Activated CD4-positive, alpha-beta memory T cell treated with anti-CD3 and anti-CD28 coated beads for 36 hours (primary cell): ENCODE measurements around the gene SOX11. TPM values are rescaled to one million over a fixed set of nuclear protein-coding genes. Genes with fewer than 3 reads are reported as not detected.

ENCODE experiments used
- CTCF ChIA-PET: fragments of 350-600 bp; sonication (Branson Sonifier 250); formaldehyde crosslinking; loops from one replicate; lab custom pipeline; 2021; ENCODE audit warnings: antibody characterized with exemption, inconsistent platforms; lab: Charles Lee
- POLR2A ChIA-PET: fragments of 350-600 bp; sonication (Branson Sonifier 250); formaldehyde crosslinking; loops from one replicate; lab custom pipeline; 2021; ENCODE audit warnings: antibody characterized with exemption; lab: Charles Lee
- DNase-seq: peaks from one replicate; pipeline ENCODE4 v3.0.0-alpha.2; 2020
- H3K27ac Mint-ChIP-seq: one replicate; pipeline ENCODE4 v1.8.0; 2021; ENCODE audit warnings: mixed read lengths
- H3K27me3 Mint-ChIP-seq: one replicate; pipeline ENCODE4 v1.8.0; 2021; ENCODE audit warnings: mixed read lengths
- H3K36me3 Mint-ChIP-seq: one replicate; pipeline ENCODE4 v1.8.0; 2021; ENCODE audit warnings: mixed read lengths
- H3K4me1 Mint-ChIP-seq: one replicate; pipeline ENCODE4 v1.8.0; 2021; ENCODE audit warnings: low read depth, mixed read lengths
- H3K4me3 Mint-ChIP-seq: one replicate; pipeline ENCODE4 v1.8.0; 2021; ENCODE audit warnings: mild to moderate bottlenecking, mixed read lengths
- H3K9me3 Mint-ChIP-seq: one replicate; pipeline ENCODE4 v1.8.0; 2021; ENCODE audit warnings: mixed read lengths
- intact Hi-C: fragments of 100-400 bp; cut with micrococcal nuclease; formaldehyde crosslinking; loops from one replicate; pipeline ENCODE4 v1.15.1; 2023
- total RNA-seq, 2 experiments: library from RNA; stranded (reverse); gene quantifications; one replicate each; pipeline ENCODE4 v1.2.3, GENCODE V29; 2021

The SOX11 gene
- total RNA-seq, 2 experiments from 2014 or later, result not detected

GRCh38 chr2:5674026-5674340, 18.2 kb upstream of the SOX11 start:
- Mint-ChIP-seq H3K4me3 (no peak overlapping the region), H3K9me3 (peaks cover 2% of the 10 kb centered on the region)

GRCh38 chr2:5677133-5677532, 15.1 kb upstream of the SOX11 start:
- ChIA-PET CTCF (no interaction called here), POLR2A (no interaction called here)
- H3K4me3 Mint-ChIP-seq, result no peak overlapping the region
- DNase-seq, result no peak
- peaks cover 9% of the 10 kb centered on the region for H3K9me3 Mint-ChIP-seq
- intact Hi-C loops, result no loop called here
- no peaks in the 10 kb centered on the region for H3K36me3 Mint-ChIP-seq
- H3K27ac Mint-ChIP-seq, result no peak overlapping the region
- peaks cover 18% of the 10 kb centered on the region for H3K27me3 Mint-ChIP-seq
- H3K4me1 Mint-ChIP-seq, result no peaks in the 10 kb centered on the region

More at GRCh38 chr2:5674026-5674340, 18.2 kb upstream of the SOX11 start:
- Mint-ChIP-seq H3K36me3 (no peaks in the 10 kb centered on the region), H3K27me3 (peaks cover 18% of the 10 kb centered on the region), H3K4me1 (no peaks in the 10 kb centered on the region), H3K27ac (no peak overlapping the region)
- intact Hi-C loops, result no loop called here
- no peak for DNase-seq
- ChIA-PET CTCF (no interaction called here), POLR2A (no interaction called here)

DNA sequence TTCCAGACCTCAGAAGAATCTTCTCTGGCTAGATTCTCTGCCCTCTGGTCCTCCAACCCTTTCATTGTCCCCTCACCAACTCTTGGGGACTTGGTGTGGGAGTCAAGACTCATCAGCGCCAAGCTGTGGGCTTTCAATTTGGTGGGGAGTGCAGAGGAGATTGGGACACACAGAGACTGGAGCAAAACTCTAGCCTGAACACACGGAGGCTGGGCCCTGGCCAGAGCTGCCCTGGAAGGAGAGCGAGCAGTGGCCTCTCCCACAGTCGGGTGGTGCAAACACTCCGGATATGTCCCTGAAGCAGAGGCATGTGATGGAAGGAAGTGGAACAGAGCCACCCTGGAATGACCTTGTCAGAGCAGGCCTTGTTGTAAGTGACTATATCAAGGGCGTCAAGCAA, 8.7 kb upstream of the SOX11 start:
- Mint-ChIP-seq H3K4me1 (no peaks in the 10 kb centered on the region), H3K27ac (no peak overlapping the region), H3K36me3 (no peaks in the 10 kb centered on the region), H3K4me3 (no peak overlapping the region), H3K27me3 (peaks cover 6% of the 10 kb centered on the region), H3K9me3 (peaks cover 9% of the 10 kb centered on the region)
- intact Hi-C loops, result no loop called here
- CTCF ChIA-PET, result no interaction called here
- POLR2A ChIA-PET, result no interaction called here
- no peak for DNase-seq

DNA sequence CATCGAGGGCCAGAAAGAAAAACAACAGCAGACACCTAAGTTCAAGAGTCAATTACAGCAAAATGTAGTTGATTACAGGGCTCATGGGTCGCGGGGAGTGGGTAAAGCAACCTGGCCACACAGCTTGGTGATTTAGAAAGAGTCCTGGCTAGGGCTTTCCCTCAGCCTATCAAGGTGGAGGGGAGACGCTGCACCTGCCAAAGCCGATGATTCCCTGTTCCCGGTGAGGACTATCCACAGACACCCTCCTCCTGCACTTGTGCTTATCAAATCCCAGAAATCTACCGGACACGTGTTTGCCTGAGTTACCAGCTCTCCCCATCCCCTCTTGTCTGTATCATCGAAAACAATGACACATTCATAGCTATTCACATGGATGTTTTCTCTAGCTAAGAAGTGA, 7.0 kb upstream of the SOX11 start:
- CTCF ChIA-PET, result no interaction called here
- Mint-ChIP-seq H3K9me3 (peaks cover 4% of the 10 kb centered on the region), H3K27me3 (peaks cover 12% of the 10 kb centered on the region), H3K4me3 (no peak overlapping the region), H3K4me1 (no peaks in the 10 kb centered on the region), H3K27ac (no peak overlapping the region), H3K36me3 (no peaks in the 10 kb centered on the region)
- DNase-seq, result no peak
- intact Hi-C loops, result no loop called here
- POLR2A ChIA-PET, result no interaction called here

GRCh38 chr2:5686068-5686467, 6.1 kb upstream of the SOX11 start:
- peaks cover 4% of the 10 kb centered on the region for H3K9me3 Mint-ChIP-seq
- no peak overlapping the region for H3K27ac Mint-ChIP-seq
- POLR2A ChIA-PET, result no interaction called here
- DNase-seq, result no peak
- peaks cover 19% of the 10 kb centered on the region for H3K27me3 Mint-ChIP-seq
- CTCF ChIA-PET, result no interaction called here
- no peaks in the 10 kb centered on the region for H3K36me3 Mint-ChIP-seq
- intact Hi-C loops, result no loop called here
- H3K4me1 Mint-ChIP-seq, result no peaks in the 10 kb centered on the region
- no peak overlapping the region for H3K4me3 Mint-ChIP-seq

DNA sequence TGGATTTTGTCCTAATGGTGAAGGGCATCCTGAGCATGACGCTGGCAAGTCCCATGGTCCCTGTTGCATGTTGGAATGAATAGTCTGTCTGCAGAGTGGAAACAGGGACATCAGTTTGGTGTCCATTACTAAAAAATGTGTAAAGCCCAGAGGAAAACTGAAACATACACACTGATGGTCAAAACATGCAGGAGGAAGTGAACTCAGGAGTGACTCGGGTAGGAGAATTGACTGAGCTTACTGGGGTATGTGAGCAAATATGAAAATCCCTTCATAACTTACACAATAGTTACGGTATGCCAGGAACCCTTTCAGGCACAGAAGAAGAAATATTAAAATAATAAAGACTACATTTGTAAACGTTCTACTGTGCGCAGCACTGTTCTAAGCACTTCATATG, 5.6 kb upstream of the SOX11 start:
- Mint-ChIP-seq H3K27me3 (peaks cover 21% of the 10 kb centered on the region), H3K36me3 (no peaks in the 10 kb centered on the region), H3K9me3 (no peaks in the 10 kb centered on the region), H3K27ac (no peak overlapping the region), H3K4me3 (no peak overlapping the region), H3K4me1 (no peaks in the 10 kb centered on the region)
- ChIA-PET POLR2A (no interaction called here), CTCF (no interaction called here)
- intact Hi-C loops, result no loop called here
- no peak for DNase-seq

- H3K27ac Mint-ChIP-seq, result no peak overlapping the region
- H3K4me3 Mint-ChIP-seq, result no peak overlapping the region
- intact Hi-C loops, result no loop called here
- CTCF ChIA-PET, result no interaction called here
- H3K9me3 Mint-ChIP-seq, result no peaks in the 10 kb centered on the region
- peaks cover 7% of the 10 kb centered on the region for H3K4me1 Mint-ChIP-seq
- peaks cover 36% of the 10 kb centered on the region for H3K27me3 Mint-ChIP-seq
- no peak for DNase-seq
- POLR2A ChIA-PET, result no interaction called here
- peaks cover 3% of the 10 kb centered on the region for H3K36me3 Mint-ChIP-seq
Observed at GRCh38 chr2:5689750-5690149, 2.4 kb upstream of the SOX11 start.

DNA sequence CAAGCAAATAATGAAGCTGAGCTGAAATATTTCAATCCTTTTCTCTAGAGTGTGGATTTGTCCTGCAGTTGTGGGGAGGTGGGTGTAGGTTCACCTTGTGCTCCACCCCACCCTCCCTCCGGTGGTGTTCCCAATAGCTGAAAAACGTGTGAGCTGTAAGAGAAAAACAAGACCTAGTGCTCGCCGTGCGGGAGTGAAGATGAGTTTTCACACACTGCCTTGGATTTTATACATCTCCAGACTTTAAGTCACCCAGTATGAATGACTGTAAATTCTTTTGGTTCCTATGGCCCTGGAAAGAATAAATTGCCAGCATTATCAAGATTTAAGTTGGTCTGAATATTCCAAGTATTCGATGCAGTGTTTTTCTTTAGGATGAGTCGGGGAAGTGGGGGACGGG, 1.9 kb upstream of the SOX11 start:
- Mint-ChIP-seq H3K27me3 (peaks cover 40% of the 10 kb centered on the region), H3K27ac (no peak overlapping the region), H3K4me3 (no peak overlapping the region), H3K36me3 (peaks cover 4% of the 10 kb centered on the region), H3K4me1 (peaks cover 7% of the 10 kb centered on the region), H3K9me3 (no peaks in the 10 kb centered on the region)
- POLR2A ChIA-PET, result no interaction called here
- no peak for DNase-seq
- intact Hi-C loops, result no loop called here
- CTCF ChIA-PET, result no interaction called here

DNA sequence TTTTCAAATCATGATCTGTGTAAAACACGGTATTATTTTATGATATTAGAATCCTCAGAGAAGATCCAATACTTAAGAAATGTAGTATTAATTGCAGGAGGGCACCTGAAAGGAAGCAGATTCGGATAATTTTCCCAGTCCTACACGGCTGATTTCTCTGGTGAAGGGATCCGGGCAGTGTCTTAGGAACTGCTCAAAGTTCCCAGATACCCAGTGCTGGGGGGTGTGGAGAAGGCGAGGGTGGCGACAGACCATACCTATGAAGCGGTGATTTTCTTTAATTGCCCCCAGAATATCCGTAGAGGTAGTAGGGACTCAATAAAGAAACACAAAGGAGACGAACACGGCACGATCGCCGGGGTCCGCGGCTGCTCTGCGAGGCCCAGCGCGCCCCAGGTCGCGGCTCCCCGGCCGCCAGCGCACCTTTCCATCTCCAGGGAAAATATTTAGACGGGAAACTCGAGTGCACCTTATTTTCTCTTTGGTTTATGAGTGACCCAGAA, 1.4 kb upstream of the SOX11 start:
- Mint-ChIP-seq H3K27me3 (peaks cover 44% of the 10 kb centered on the region), H3K27ac (no peak overlapping the region), H3K4me1 (peaks cover 9% of the 10 kb centered on the region), H3K4me3 (no peak overlapping the region), H3K36me3 (peaks cover 4% of the 10 kb centered on the region), H3K9me3 (no peaks in the 10 kb centered on the region)
- no peak for DNase-seq
- POLR2A ChIA-PET, result no interaction called here
- CTCF ChIA-PET, result no interaction called here
- intact Hi-C loops, result no loop called here

- Mint-ChIP-seq H3K9me3 (no peaks in the 10 kb centered on the region), H3K27ac (no peak overlapping the region), H3K36me3 (peaks cover 4% of the 10 kb centered on the region), H3K4me3 (no peak overlapping the region), H3K4me1 (peaks cover 11% of the 10 kb centered on the region), H3K27me3 (peaks cover 47% of the 10 kb centered on the region)
- ChIA-PET POLR2A (no interaction called here), CTCF (no interaction called here)
- no peak for DNase-seq
- intact Hi-C loops, result no loop called here
Observed at GRCh38 chr2:5691221-5691984, 781 bp upstream of the SOX11 start.

DNA sequence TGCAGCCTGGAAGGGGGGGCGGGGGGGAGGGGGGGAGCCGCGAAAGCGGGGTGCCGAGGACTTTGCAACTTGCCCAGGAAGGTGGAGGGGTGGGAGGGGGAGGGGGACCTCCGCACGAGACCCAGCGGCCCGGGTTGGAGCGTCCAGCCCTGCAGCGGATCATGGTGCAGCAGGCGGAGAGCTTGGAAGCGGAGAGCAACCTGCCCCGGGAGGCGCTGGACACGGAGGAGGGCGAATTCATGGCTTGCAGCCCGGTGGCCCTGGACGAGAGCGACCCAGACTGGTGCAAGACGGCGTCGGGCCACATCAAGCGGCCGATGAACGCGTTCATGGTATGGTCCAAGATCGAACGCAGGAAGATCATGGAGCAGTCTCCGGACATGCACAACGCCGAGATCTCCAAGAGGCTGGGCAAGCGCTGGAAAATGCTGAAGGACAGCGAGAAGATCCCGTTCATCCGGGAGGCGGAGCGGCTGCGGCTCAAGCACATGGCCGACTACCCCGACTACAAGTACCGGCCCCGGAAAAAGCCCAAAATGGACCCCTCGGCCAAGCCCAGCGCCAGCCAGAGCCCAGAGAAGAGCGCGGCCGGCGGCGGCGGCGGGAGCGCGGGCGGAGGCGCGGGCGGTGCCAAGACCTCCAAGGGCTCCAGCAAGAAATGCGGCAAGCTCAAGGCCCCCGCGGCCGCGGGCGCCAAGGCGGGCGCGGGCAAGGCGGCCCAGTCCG, 540 bp downstream of the SOX11 start:
- intact Hi-C loops, result no loop called here
- ChIA-PET CTCF (no interaction called here), POLR2A (no interaction called here)
- H3K36me3 Mint-ChIP-seq, result peaks cover 4% of the 10 kb centered on the region
- no peaks in the 10 kb centered on the region for H3K9me3 Mint-ChIP-seq
- H3K27ac Mint-ChIP-seq, result no peak overlapping the region
- no peak overlapping the region for H3K4me3 Mint-ChIP-seq
- DNase-seq, result no peak
- H3K4me1 Mint-ChIP-seq, result peaks cover 11% of the 10 kb centered on the region
- H3K27me3 Mint-ChIP-seq, result peaks cover 44% of the 10 kb centered on the region

DNA sequence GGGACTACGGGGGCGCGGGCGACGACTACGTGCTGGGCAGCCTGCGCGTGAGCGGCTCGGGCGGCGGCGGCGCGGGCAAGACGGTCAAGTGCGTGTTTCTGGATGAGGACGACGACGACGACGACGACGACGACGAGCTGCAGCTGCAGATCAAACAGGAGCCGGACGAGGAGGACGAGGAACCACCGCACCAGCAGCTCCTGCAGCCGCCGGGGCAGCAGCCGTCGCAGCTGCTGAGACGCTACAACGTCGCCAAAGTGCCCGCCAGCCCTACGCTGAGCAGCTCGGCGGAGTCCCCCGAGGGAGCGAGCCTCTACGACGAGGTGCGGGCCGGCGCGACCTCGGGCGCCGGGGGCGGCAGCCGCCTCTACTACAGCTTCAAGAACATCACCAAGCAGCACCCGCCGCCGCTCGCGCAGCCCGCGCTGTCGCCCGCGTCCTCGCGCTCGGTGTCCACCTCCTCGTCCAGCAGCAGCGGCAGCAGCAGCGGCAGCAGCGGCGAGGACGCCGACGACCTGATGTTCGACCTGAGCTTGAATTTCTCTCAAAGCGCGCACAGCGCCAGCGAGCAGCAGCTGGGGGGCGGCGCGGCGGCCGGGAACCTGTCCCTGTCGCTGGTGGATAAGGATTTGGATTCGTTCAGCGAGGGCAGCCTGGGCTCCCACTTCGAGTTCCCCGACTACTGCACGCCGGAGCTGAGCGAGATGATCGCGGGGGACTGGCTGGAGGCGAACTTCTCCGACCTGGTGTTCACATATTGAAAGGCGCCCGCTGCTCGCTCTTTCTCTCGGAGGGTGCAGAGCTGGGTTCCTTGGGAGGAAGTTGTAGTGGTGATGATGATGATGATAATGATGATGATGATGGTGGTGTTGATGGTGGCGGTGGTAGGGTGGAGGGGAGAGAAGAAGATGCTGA, 1.4 kb downstream of the SOX11 start:
- Mint-ChIP-seq H3K27me3 (peaks cover 49% of the 10 kb centered on the region), H3K9me3 (no peaks in the 10 kb centered on the region), H3K4me3 (no peak overlapping the region), H3K27ac (peak overlapping the region; percentile 32), H3K4me1 (peaks cover 11% of the 10 kb centered on the region), H3K36me3 (peaks cover 4% of the 10 kb centered on the region)
- ChIA-PET CTCF (no interaction called here), POLR2A (no interaction called here)
- intact Hi-C loops, result no loop called here
- DNase-seq, result no peak
